ENCODE measurements around the gene FUT8. TPM values are rescaled to one million over a fixed set of nuclear protein-coding genes. Genes with fewer than 3 reads are reported as not detected.
A peak's percentile ranks its signal among the peaks of the same experiment; 100 is the strongest.

FUT8 gene
- total RNA-seq, result 10 to 100 TPM; 29.2 to 55.5 (median 41.1) TPM

DNA sequence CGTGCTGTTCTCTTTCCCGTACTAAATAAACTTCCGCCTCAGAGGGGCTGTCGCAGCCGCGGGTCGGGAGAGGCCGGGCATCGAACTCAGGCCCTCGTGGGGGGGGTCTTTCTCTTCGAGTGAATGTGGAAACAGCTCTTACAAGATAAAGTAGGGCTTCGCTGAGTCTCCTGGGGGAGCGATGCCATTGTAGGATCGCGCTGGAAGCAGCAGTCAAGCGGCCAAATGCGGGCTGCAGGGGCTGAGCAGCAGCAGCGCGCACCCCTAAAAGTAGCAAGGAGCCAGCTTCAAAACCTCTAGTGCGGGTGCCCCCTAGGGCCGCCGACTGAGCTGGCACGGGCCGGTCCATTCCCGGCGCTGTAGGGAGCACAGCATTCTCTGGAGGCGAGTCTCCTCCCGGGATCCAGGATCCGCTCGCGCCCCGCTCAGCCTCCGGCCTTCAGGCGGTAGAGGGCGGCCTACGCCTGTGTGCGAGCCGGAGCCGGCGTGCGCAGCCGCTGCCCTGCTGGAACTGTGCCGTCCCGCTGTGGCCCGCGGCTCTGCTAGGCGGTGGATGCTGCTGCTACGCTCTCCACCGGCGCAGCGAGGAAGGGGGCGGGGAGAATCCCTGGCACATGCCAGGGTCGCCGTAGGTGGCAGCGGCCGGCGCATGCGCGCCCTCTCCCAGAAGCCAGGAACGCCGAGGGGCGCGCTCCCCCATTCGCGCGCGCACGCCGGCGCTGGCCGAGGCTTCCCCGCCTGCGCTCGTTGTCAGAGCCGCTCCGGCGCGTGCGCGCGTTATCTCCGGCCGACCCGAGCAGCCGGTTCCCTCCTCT lies at the start of gene FUT8:
Gene FUT8 (plus strand): TSS at position 699 of the 815 bp plus-strand sequence. CDS start 148,834 bp downstream, outside the sequence.
- Histone ChIP-seq H3K9me3 (no peaks in the 10 kb centered on the region), H3K27me3 (no peaks in the 10 kb centered on the region), H3K27ac (peak within 1 kb of the TSS; percentile 73 to 97 (median 92)), H3K4me1 (peaks cover 4 to 13% of the 10 kb centered on the region in 2 donors), H3K36me3 (no peaks in the 10 kb centered on the region), H3K4me3 (replicated peaks in 1 of 3) (peak within 1 kb of the TSS; percentile 89 to 95 (median 89))
- TF ChIP-seq, protein P1, sequence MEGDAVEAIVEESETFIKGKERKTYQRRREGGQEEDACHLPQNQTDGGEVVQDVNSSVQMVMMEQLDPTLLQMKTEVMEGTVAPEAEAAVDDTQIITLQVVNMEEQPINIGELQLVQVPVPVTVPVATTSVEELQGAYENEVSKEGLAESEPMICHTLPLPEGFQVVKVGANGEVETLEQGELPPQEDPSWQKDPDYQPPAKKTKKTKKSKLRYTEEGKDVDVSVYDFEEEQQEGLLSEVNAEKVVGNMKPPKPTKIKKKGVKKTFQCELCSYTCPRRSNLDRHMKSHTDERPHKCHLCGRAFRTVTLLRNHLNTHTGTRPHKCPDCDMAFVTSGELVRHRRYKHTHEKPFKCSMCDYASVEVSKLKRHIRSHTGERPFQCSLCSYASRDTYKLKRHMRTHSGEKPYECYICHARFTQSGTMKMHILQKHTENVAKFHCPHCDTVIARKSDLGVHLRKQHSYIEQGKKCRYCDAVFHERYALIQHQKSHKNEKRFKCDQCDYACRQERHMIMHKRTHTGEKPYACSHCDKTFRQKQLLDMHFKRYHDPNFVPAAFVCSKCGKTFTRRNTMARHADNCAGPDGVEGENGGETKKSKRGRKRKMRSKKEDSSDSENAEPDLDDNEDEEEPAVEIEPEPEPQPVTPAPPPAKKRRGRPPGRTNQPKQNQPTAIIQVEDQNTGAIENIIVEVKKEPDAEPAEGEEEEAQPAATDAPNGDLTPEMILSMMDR (IDR thresholded peaks at IDR 0.05), result peak; percentile 18 to 87 (median 62)
- TF ChIP-seq POLR2A (IDR thresholded peaks at IDR 0.05), result peak in 1 of 2 donors; percentile 92
- DNase-seq, result peak; percentile 98
- 0% methylated on average over 21 to 37 of the region's 85 CpGs for WGBS, 2 donors
- intact Hi-C loops (cut with DNase I), result loop anchor here (5.0 to 10.0 kb wide), 3 partner anchors 190 to 543 kb away; no protein-coding TSS in a partner anchor

DNA sequence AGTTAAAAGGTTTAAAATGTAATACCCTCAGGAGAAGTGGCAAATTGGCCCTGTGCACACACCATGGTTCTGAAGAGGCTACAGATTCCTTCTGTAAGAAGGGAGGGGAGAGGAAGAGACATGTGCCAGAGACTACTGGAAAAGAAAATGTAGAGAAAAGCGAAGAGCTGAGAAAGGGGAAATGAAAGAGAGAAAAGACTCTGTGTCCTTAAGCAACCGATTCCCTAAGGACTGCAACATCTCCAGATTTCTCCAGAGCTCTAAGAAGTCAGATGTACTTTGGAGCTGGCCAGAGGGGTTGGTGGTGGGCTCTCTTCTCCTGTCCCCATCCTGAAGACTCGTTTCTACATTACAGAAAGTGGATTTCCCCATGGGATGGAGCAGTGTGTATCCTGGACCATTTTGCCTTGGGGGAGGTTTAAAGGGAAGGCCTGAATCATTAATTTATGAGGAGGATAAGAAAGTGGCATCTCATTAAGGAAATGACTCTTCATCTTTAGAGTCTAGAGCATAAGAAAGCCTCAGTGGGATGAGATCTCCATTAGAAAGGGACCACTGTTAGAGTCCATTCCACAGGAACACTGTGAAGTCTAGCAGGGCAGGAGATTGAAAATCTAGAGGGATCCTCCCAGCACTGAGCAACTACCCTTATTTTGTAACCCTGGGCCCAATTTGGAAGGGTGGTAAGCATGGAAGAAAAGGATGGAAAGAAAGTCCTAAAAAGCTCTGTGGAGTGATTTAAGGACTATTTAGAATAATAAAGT lies 45.5 kb upstream of the FUT8 start:
- 76 to 80% methylated on average over 3 of the region's 3 CpGs for WGBS, 2 donors

DNA sequence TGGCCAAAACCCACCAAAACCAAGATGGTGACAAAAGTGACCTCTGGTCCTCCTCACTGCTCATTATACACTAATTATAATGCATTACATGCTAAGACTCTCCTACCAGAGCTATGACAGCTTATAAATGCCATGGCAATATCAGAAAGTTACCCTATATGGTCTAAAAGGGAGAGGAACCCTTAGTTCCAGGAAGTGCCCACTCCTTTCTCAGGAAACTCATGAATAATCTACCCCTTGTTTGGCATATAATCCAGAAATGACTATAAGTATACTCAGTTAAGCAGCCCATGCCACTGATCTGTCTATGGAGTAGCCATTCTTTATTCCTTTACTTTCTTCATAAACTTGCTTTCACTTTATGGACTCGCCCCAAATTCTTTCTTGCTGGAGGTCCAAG lies 43.0 kb upstream of the FUT8 start:
- no peaks in the 10 kb centered on the region for H3K36me3 ChIP-seq
- intact Hi-C loops (cut with DNase I), result no loop called here
- 92 to 93% methylated on average over 1 of the region's 1 CpG for WGBS, 2 donors
- DNase-seq, result no peak
- no peak overlapping the region for H3K4me3 ChIP-seq (replicated peaks in 1 of 3)
- H3K27ac ChIP-seq, result no peak overlapping the region
- TF ChIP-seq POLR2A (IDR thresholded peaks at IDR 0.05), result no peak
- TF ChIP-seq, protein P1 (IDR thresholded peaks at IDR 0.05), result no peak
- no peaks in the 10 kb centered on the region for H3K4me1 ChIP-seq
- no peaks in the 10 kb centered on the region for H3K9me3 ChIP-seq
- H3K27me3 ChIP-seq, result no peaks in the 10 kb centered on the region

More for the DNA sequence above, 45.5 kb upstream of the FUT8 start:
- Histone ChIP-seq H3K9me3 (no peaks in the 10 kb centered on the region), H3K4me1 (peaks cover 4 to 6% of the 10 kb centered on the region in 2 donors), H3K4me3 (replicated peaks in 1 of 3) (no peak overlapping the region), H3K27ac (no peak overlapping the region), H3K36me3 (no peaks in the 10 kb centered on the region), H3K27me3 (no peaks in the 10 kb centered on the region)
- intact Hi-C loops (cut with DNase I), result no loop called here
- DNase-seq, result no peak
- TF ChIP-seq, protein P1 (IDR thresholded peaks at IDR 0.05), result no peak
- TF ChIP-seq POLR2A (IDR thresholded peaks at IDR 0.05), result no peak

DNA sequence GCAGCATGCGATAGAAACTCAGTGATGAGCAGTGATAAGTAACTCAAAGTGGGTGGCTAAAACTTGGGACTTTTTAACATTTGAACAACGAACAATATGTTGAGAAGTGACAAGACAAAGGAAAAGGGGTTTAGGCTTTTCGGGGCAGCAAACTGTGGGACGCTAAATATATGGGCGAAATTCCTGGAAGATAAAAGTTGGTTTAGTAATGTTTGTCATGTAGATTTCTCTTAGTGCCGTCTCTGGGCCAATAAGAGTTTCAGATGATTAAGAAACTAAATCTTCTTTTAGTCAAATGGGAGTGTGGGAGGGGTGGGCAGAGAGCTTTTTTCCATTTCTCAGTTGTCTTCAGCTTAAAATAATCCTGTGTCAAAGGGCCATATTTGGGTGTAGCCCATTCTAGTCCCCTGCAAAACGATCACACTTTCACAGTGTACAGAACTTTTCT lies 41.7 kb upstream of the FUT8 start:
- intact Hi-C loops (cut with DNase I), result no loop called here

More for the DNA sequence above, 41.7 kb upstream of the FUT8 start:
- TF ChIP-seq, protein P1 (IDR thresholded peaks at IDR 0.05), result no peak
- TF ChIP-seq POLR2A (IDR thresholded peaks at IDR 0.05), result no peak
- Histone ChIP-seq H3K4me3 (replicated peaks in 1 of 3) (no peak overlapping the region), H3K36me3 (no peaks in the 10 kb centered on the region), H3K9me3 (no peaks in the 10 kb centered on the region), H3K4me1 (no peaks in the 10 kb centered on the region), H3K27ac (no peak overlapping the region), H3K27me3 (no peaks in the 10 kb centered on the region)
- WGBS, 2 donors, result 70 to 77% methylated on average over 7 of the region's 7 CpGs
- no peak for DNase-seq

Measured in thyroid gland (tissue), 4 donors.